ENCODE data around the gene MAP7D2. TPM values are rescaled to one million over a fixed set of nuclear protein-coding genes. Genes with fewer than 3 reads are reported as not detected.

MAP7D2 gene
- total and polyA plus RNA-seq, 2 of the 13 experiments (the other 11 are each of a cell fraction or from before 2014, with no cell fraction given), result 9.6 to 10.5 TPM

GRCh38 chrX:20116087-20116576, 575 bp downstream of the MAP7D2 start (continued):
- TF ChIP-seq ATM (IDR thresholded peaks at IDR 0.05; ENCODE audit: borderline replicate concordance), result no peak
- TF ChIP-seq PTBP1 (IDR thresholded peaks at IDR 0.05; ENCODE audit: low read depth, low read length, poor library complexity, severe bottlenecking), result no peak
- peak; percentile 33 for TF ChIP-seq PHF8 (CRISPR knock-in tag; IDR thresholded peaks at IDR 0.05)
- TF ChIP-seq ZNF703 (CRISPR knock-in tag; IDR thresholded peaks at IDR 0.05; ENCODE audit: borderline replicate concordance), result 0 out of 2 replicates have a peak, but pooled peaks have one; percentile 7
- TF ChIP-seq BORCS8-MEF2B (CRISPR knock-in tag; IDR thresholded peaks at IDR 0.05), result peak; percentile 46
- TF ChIP-seq ZFP91 (CRISPR knock-in tag; IDR thresholded peaks at IDR 0.05; ENCODE audit: borderline replicate concordance), result 0 out of 2 replicates have a peak, but pooled peaks have one; percentile 5
- TF ChIP-seq TFAP4 (IDR thresholded peaks at IDR 0.05; ENCODE audit: borderline replicate concordance, low read depth), result no peak
- TF ChIP-seq MXD1 (CRISPR knock-in tag; IDR thresholded peaks at IDR 0.05), result 0 out of 2 replicates have a peak, but pooled peaks have one; percentile 47
- TF ChIP-seq HOXD1 (CRISPR knock-in tag; IDR thresholded peaks at IDR 0.05), result no peak

Data from HepG2 (cell line).